GM13976 (cell line): Measurements from ENCODE around the gene CES1.
"Not testable (repeated sequence)": the region's sequence is repeated elsewhere in the genome, so short reads cannot be mapped to it uniquely, and the experiment has no call there.

Source experiments
- DNase-seq: peaks from one replicate; pipeline ENCODE4 v3.0.0; 2012; ENCODE audit warnings: low spot score
- CTCF ChIP-seq: IDR thresholded peaks from 2 replicates; pipeline ENCODE4 v1.5.1; 2012; ENCODE audit warnings: borderline replicate concordance, mild to moderate bottlenecking; ENCODE audit not compliant: insufficient read depth; ENCODE audit errors: extremely low read depth, missing control alignments, control extremely low read depth
- in situ Hi-C: fragments of 300-500 bp; cut with MboI; formaldehyde crosslinking; loops from one replicate; pipeline ENCODE4 v1.12.0; 2022; ENCODE audit warnings: low sequenced_read_pairs, mixed read lengths, inconsistent platforms; ENCODE audit not compliant: unreplicated experiment

Gene CES1

GRCh38 chr16:55812951-55813350 is 19.9 kb downstream of the CES1 start:
- TF ChIP-seq CTCF, result no peak
- no peak for DNase-seq
- in situ Hi-C loops, result no loop called here

GRCh38 chr16:55811811-55812210 is 21.1 kb downstream of the CES1 start:
- TF ChIP-seq CTCF, result no peak
- no peak for DNase-seq
- in situ Hi-C loops, result no loop called here

- in situ Hi-C loops, result no loop called here
- no peak for DNase-seq
- no peak for TF ChIP-seq CTCF
Measured at GRCh38 chr16:55810451-55810961, 22.4 kb downstream of the CES1 start.

- DNase-seq, result no peak
- in situ Hi-C loops, result no loop called here
Measured at GRCh38 chr16:55809851-55810250, 23.0 kb downstream of the CES1 start.

GRCh38 chr16:55809386-55809785 is 23.5 kb downstream of the CES1 start:
- in situ Hi-C loops, result no loop called here
- DNase-seq, result no peak
- TF ChIP-seq CTCF, result no peak

More at GRCh38 chr16:55809851-55810250, 23.0 kb downstream of the CES1 start:
- no peak for TF ChIP-seq CTCF

- in situ Hi-C loops, DNase-seq: not testable (repeated sequence)
Measured at GRCh38 chr16:55808286-55808685, 24.6 kb downstream of the CES1 start.

GRCh38 chr16:55805104-55805503 is 27.8 kb downstream of the CES1 start:
- DNase-seq, in situ Hi-C loops: not testable (repeated sequence)

- in situ Hi-C loops, DNase-seq: not testable (repeated sequence)
Measured at GRCh38 chr16:55803681-55804080, 29.2 kb downstream of the CES1 start.

GRCh38 chr16:55792934-55793374 is 39.9 kb downstream of the CES1 start:
- DNase-seq, in situ Hi-C loops: not testable (repeated sequence)

GRCh38 chr16:55791512-55791911 is 41.4 kb downstream of the CES1 start:
- in situ Hi-C loops, DNase-seq: not testable (repeated sequence)

GRCh38 chr16:55790240-55790639 is 42.7 kb downstream of the CES1 start:
- DNase-seq, in situ Hi-C loops: not testable (repeated sequence)

- DNase-seq, in situ Hi-C loops: not testable (repeated sequence)
Measured at GRCh38 chr16:55782793-55783091, 50.2 kb downstream of the CES1 start.
